ENCODE measurements around the gene ITIH5. TPM values are rescaled to one million over a fixed set of nuclear protein-coding genes. Genes with fewer than 3 reads are reported as not detected.

Gene ITIH5
- total and polyA plus RNA-seq, 2 of the 8 experiments (the other 6 are each of a cell fraction or from before 2014, with no cell fraction given) = 5.8 to 7.6 TPM

GRCh38 chr10:7609556-7609955, 57.2 kb downstream of the ITIH5 start:
- Histone ChIP-seq H3K4me2 (ENCODE audit: insufficient read depth in 1 of 2, low read depth in 2 of 2, low read length in 2 of 2) (no peak overlapping the region), H3K23ac (ENCODE audit: insufficient read length) (no peak overlapping the region), H3K4me3 (ENCODE audit: extremely low read depth in 1 of 4, insufficient read depth in 2 of 4, low read depth in 3 of 4, low read length in 4 of 4) (no peak overlapping the region), H4K91ac (replicated peaks; ENCODE audit: insufficient read length, low read length) (no peak overlapping the region), H2BK120ac (replicated peaks; ENCODE audit: low read depth, low read length) (no peak overlapping the region), H3K36me3 (ENCODE audit: control insufficient read depth in 2 of 4, insufficient read depth in 4 of 4, low read length in 3 of 4) (no peaks in the 10 kb centered on the region), H3K23me2 (ENCODE audit: low read depth, low read length) (no peaks in the 10 kb centered on the region), H3K18ac (ENCODE audit: extremely low read depth, low read length) (no peak overlapping the region), H3K27me3 (replicated peaks in 1 of 4; ENCODE audit: control insufficient read depth in 3 of 4, extremely low read depth in 1 of 4, insufficient read depth in 3 of 4, low read length in 3 of 4) (no peaks in the 10 kb centered on the region; a peak in 1 of 7 replicates), H3K27ac (ENCODE audit: low read depth, low read length) (no peak overlapping the region), H2BK12ac (ENCODE audit: low read depth, low read length) (no peak overlapping the region), H3K4me1 (replicated peaks in 1 of 4; ENCODE audit: control insufficient read depth in 3 of 4, insufficient read depth in 4 of 4, low read length in 3 of 4) (no peaks in the 10 kb centered on the region), H4K20me1 (replicated peaks in 1 of 2; ENCODE audit: control insufficient read depth in 1 of 2, insufficient read depth in 2 of 2, low read length in 2 of 2) (no peaks in the 10 kb centered on the region), H3K56ac (replicated peaks; ENCODE audit: insufficient read length, low read depth, low read length) (no peak overlapping the region), H3K14ac (ENCODE audit: insufficient read length) (no peak overlapping the region), H2AFZ (ENCODE audit: low read length) (no peak overlapping the region), H2AK5ac (ENCODE audit: low read depth, low read length) (no peak overlapping the region), H3K9me3 (ENCODE audit: insufficient read depth in 2 of 2, low read depth in 1 of 2, low read length in 1 of 2) (no peaks in the 10 kb centered on the region), H3K79me1 (ENCODE audit: low read depth, low read length) (no peaks in the 10 kb centered on the region), H2BK20ac (ENCODE audit: low read length) (no peak overlapping the region), H2BK15ac (ENCODE audit: low read length) (no peak overlapping the region), H3K79me2 (ENCODE audit: control insufficient read depth in 1 of 2, insufficient read depth in 2 of 2, low read length in 2 of 2) (no peaks in the 10 kb centered on the region), H3K4ac (replicated peaks; ENCODE audit: insufficient read length, low read depth, low read length) (no peak overlapping the region), H4K5ac (ENCODE audit: insufficient read length, low read depth, low read length) (no peak overlapping the region), H2BK5ac (ENCODE audit: low read depth, low read length) (no peak overlapping the region), H4K8ac (ENCODE audit: extremely low read depth, insufficient read depth, low read length) (no peak overlapping the region), H3K9ac (replicated peaks in 1 of 4; ENCODE audit: extremely low read depth in 1 of 4, low read depth in 3 of 4, low read length in 3 of 4) (no peak overlapping the region)
- 87% methylated on average over 5 of the region's 5 CpGs; no CpG with 5 or more reads in 1 of the 2 experiments for WGBS, 2 experiments (ENCODE audit: extremely low coverage in 1 of 2, insufficient coverage in 1 of 2, insufficient read length in 1 of 2, insufficient replicate concordance in 2 of 2, low coverage in 1 of 2, low lambda C conversion rate in 2 of 2, missing lambda C conversion rate in 1 of 2)
- ChIA-PET POLR2A (ENCODE audit: partially characterized antibody) (no interaction called here), CTCF (ENCODE audit: partially characterized antibody) (interaction anchor here (0.5 to 2.4 kb wide), 4 partner anchors 13 to 194 kb away, joined by 3 to 9 read pairs (median 4); no protein-coding TSS in a partner anchor)
- FAIRE-seq (no peak), DNase-seq (ENCODE audit: low read depth in 1 of 2, low spot score in 2 of 2) (no peak)
- TF ChIP-seq POU5F1 (IDR thresholded peaks at IDR 0.05; ENCODE audit: low read depth, low read length) = no peak
- no peak for TF ChIP-seq FOSL1 (IDR thresholded peaks at IDR 0.05; ENCODE audit: insufficient read depth, low read depth, low read length)
- no peak for TF ChIP-seq TAF1 (IDR thresholded peaks at IDR 0.05; ENCODE audit: low read depth, low read length)
- TF ChIP-seq RNF2 (IDR thresholded peaks at IDR 0.05; ENCODE audit: borderline replicate concordance, low read depth, low read length, missing control alignments, poor library complexity, severe bottlenecking) = no peak
- TF ChIP-seq POLR2AphosphoS5 (IDR thresholded peaks at IDR 0.05; ENCODE audit: low read depth, low read length) = no peak
- TF ChIP-seq EZH2 (IDR thresholded peaks at IDR 0.05; ENCODE audit: low read depth, low read length, severe bottlenecking) = no peak
- no peak for TF ChIP-seq CTBP2 (IDR thresholded peaks at IDR 0.05; ENCODE audit: borderline replicate concordance, insufficient read depth, insufficient read length, low read length)

Measured in H1 (cell line).